Middle frontal gyrus (tissue), 1 donor: ENCODE results near the gene NTRK2.

Experiments
- DNase-seq: peaks from one replicate; pipeline ENCODE4 v3.0.0-alpha.2; 2015; ENCODE audit warnings: low spot score; ENCODE audit errors: extremely low spot score

Gene NTRK2

DNA sequence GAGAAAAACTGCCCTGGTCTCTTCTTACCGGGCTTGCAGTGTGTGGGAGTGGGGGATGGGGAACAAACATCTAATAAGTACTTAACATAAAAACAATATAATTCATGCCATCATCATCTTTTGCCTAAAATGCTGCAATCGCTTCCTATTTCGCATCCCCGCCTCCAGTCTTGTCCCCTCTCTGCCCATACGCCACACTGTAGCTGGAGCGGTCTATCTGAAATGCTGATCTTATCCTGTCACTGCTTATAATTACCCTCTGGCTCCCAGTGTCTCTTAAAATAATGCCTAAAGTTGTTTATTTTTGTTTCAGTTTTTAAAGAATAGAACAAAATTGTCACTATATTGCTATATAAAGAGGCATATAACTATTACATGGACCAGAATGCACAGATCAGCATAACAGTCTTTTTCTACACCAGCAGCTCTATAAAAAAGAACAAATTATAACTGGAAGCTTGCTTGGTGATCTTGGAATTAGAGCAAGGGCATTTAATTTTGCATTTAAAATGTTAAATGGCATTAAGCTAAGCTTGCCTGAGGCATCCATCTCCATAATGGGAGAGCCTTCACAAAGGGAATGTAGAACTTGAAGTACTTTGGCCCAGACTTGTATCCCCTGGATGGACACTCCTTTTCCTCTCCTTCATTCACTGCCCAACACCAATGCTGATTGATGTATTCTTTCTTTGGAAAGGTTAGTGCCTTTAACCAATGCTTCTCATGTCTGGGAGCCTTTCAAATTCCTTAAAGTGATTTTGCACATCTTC is 12.2 kb downstream of the NTRK2 start:
- DNase-seq: no peak

DNA sequence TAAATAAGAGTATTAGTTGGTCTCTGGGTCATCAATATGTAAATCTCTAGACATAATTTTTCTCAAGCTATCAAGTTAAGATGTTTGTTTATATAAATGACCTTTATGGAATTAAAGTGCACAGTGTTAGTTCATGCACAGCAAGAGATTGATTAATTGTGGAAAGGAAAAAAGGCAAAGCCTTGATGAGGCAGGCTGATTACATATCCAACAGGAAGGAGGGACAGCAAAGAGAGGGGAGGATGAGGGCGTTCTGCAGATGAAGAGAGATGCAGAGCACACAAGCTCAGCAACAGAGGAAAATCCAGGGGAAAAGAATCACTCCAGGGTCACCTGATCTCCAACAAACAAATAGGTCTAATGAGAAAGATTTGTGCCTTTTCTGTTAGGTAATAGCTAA is 16.5 kb downstream of the NTRK2 start:
- no peak for DNase-seq

DNA sequence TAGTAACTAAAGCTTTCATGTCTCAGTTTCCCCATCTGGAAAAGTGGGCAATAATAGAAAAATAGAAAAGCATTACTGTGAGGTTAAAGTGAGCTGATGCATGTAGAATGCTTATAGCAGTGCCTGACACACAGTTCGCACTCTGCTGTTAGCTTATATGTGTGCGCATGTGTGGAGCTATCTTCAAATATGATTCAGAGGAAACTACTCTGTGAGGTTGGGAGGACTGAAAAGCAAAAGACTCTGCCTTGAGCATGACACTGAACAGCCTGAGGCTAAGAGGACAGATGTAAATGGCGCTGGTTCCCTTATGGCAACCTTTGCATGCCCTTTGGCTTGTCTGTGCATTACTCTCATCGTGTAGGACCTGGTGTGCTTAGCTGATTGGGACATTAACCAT is 19.4 kb downstream of the NTRK2 start:
- no peak for DNase-seq

DNA sequence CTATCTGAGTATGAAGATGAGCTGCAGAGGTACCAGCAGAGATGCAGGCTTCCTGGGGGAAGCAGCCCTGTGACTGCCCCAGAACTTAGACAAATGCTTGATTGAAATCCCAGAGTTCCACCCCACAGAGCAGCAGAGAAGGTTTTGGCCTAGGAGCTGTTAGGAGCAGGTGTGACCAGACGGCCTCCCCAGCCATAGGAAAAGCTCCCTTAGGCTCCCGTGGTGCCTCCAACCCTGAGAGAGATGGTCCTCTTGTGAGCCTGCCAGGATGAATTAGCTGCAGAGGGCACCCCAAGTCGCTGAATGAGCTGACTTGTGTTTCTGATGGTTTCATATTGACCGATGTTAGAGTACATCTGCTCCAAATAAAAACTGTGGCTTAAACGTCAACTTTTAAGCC is 22.1 kb downstream of the NTRK2 start:
- no peak for DNase-seq

DNA sequence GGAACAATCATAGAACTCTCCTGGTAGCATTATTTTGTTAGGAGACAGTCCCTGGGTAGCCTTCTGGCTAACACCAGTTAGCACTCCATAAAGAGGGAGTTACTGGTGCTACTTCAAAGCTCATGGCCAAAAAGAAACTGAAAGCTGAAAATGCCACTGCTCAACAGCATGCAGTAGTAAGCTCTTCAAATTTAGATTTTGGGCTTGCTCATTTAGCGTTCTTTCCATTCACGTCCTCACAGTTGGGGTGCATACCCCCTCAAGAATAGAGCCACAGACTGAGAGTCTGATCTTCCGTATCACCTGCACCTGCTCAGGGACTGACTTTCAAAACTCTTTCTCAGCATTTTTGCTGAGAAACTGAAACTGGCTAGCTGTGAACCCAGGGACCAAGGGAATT is 24.7 kb downstream of the NTRK2 start:
- no peak for DNase-seq

DNA sequence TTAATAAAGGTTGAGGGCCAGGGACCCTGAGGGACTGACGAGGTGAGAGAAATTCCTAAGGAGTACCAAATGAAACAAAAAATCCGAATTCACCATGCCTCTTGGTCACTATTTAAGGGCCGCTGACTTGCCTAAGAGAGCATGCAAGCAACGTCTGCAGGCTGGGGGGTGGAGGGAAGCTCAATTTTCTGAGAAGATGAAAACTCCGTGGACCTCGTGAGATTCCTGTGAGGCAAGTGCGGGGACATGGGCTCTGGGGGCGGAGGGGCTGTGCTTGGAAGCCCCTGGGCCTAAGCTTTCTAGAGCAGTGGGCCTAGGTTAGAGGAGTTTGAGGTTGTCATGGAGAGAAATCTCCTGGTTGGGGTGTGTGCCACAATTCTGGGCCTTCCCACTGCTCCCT is 27.5 kb downstream of the NTRK2 start:
- no peak for DNase-seq

DNA sequence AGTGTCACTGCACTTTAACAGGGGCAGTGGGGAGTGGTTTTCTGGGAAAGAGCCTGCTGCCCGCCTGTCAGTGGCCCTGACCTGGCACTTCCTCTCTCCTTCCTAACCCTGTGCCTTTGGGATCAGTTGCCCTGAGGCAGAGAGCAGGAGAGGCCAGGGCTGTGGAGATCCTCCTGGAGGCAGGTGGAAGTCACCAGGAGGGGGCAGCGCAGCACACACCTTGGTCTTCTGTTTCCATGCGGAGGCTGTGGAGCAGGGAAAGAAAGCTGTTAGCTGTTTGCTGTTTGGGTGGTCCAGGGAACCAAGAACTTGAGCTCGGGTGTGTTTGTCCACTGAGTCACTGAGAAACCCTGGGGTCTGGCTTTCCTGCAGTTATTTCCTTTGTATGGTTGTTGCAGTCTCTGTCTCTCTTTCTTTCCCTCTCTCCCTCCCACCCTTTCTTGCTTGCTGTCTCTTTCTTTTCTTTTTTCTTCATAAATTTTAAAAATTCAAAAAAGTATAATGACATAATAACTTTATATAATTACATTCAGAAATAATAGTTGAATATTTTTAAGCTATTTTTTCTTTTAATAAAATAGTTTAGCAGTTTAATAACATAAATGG is 28.1 kb downstream of the NTRK2 start:
- no peak for DNase-seq

DNA sequence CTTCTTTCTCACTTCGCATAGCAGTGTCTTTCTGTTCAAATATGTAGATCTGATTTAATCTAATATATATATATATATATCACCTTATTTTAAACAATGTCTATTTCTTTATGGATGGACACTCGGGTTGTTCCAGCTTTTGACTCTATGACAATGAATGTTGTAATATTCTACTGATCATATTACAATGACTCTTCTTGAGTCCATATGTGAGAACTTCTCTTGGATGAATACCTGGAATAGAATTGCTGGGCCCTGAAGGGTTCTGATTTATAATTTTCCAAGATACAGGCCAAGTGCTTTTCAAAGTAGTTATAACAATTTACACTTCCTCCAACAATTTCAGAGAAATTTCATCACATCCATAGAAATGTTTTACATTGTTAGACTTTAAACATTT is 28.8 kb downstream of the NTRK2 start:
- DNase-seq: no peak

DNA sequence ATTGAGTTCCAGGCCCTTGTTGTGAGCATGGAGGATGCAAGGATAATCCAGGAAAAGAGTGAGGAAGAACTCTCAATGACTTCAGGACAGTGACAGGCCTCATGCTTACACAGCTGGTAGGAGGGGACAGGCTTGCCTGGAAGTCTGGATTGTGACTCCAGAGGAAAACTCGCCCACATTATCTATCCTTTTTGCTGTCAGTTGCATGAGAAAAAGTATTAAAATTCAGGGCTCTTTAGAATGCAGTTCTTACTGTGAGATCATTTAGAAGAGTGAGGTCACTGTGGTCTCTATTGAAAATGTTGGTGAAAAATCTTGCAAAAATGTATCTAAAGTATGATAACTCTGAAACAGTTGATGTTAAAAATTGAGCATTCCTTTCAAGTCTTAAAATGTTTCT is 30.5 kb downstream of the NTRK2 start:
- DNase-seq: no peak

DNA sequence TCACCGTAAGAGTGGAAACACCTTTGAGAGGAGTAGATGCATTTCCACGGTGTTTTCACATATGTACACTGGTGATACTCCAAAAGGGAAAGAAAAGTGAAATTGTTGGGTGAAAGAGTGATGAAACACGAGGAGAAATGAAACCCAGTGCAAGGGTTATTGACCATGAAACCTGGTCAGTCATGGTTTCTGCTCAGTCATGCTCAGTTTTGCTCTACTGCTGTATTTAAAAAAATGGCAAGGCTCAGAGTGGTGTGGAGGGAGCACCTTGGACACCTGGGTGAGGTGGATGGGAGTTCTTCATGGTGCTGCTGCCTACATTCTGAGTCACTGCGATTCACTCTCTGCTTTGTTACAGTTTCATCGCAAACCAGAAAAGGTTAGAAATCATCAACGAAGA is 32.3 kb downstream of the NTRK2 start:
- no peak for DNase-seq

DNA sequence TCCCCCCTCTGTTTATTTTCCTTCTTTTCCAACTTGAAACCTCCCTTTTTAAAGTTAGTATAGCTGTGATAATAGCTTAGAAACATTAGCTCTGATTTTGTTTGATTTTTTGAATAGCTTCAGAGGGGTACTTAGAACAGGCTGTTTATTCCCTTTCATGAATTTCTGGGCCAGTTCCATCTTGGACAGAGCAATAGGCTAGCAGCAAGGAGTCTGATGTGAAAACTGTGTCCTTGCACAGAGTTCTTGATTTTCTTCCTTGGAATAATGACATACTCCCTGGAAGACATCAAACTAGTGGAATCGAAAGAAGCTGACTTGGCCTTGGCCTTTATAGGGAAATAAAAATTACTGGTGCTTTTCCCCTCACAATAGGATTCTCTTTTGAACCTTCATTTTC is 32.9 kb downstream of the NTRK2 start:
- no peak for DNase-seq

DNA sequence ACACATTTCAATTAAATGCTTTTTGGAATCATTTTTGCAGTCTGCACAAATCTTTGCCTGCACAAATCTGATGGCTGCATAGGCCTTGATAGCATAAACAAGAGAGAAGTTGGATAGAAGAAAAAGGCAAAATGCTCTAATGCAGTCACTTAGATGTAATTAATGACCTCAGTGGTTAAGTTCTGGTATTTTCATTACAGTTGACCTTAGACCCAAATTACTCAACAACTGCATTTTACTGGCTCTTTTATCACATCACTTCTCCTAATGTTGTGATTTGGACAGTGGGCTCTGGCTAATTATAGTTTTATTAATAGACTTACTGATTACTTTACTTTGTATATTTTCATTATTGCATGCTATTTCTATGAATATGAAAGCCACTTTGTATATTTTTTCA is 34.3 kb downstream of the NTRK2 start:
- no peak for DNase-seq

DNA sequence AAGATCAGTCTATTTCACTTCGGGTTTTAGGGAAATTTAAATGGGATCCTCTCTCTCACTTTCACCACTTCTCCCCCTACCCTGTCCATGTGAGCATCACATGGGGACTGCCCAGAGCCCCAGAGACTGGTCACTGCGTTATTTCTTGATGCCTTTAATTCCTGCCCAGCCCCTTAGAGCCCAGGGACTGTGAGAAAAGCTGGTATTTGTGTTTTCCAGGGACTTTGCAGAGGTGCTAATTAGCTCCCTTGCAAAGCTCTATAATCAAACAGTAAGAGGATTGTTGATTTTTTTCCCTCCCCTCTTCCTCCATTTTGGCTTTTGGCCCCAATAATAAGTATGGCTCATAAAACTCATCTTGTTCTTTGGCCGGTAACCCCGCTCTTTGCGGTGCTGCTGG is 35.6 kb downstream of the NTRK2 start:
- no peak for DNase-seq

DNA sequence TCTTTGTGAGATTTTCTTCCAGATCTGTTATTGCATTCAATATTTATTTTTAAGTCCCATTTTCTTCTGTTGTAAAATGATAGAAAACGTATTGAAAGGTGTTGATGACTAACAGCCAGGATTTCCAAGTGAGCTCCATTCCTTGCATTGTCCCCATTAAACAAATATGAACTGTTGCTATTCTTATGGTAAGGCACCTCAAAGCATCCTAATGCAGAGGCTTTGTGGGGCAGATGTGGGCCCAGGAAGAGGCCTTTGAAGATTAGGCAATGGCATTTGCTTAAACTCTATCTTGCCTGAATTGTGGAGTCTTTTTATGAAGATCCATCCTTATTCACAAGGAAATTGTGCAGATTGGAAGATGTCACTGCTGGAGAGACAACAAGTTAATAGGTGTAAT is 38.9 kb downstream of the NTRK2 start:
- no peak for DNase-seq

DNA sequence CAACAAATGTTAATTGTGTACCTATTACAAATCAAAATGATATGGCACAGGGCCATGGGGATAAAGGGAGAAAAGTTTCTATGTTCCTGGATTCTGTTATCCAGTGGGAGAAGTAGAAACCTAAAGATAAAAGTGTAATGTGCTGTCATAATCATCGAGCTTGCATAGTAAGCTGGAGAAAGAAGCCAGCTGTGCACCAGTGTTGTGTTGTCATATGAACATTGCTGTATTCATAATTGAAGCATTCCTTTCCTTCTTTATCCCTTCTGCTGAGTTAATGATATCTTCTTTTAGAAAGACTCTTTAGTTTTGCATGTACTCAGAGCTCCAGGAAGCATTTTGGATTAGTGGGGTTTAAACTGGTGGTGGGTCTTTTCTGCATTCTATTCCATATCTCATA is 39.5 kb downstream of the NTRK2 start:
- DNase-seq: no peak

DNA sequence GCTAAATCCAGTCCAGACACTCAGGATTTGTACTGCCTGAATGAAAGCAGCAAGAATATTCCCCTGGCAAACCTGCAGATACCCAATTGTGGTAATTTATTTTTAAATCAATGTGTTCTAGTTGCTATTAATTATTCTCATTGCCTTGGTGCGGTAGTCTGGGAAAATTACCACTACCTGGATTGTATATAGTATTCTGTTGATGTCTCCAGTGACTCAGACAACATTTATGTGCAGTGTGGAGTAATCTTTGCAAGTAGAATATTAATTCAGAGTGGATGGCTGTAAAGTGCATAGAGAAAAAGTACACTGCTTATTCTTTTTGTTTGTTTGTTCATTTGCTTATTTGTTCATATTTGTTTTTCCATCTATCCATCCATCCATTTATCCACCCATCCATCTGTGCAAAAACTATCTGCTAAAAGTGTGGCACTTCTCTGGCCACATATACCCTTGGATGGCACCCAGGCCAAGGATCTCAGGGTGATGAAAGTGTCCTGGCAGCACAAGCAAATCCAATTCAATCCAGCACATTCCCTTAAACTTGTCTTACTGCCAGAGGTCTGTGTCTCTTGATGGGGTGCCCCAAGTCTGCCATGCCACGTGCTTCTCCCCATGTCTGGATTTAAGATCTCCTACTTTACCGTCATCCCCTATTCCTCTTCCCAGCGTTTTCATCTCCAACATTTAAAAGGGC is 41.3 kb downstream of the NTRK2 start:
- DNase-seq: no peak

DNA sequence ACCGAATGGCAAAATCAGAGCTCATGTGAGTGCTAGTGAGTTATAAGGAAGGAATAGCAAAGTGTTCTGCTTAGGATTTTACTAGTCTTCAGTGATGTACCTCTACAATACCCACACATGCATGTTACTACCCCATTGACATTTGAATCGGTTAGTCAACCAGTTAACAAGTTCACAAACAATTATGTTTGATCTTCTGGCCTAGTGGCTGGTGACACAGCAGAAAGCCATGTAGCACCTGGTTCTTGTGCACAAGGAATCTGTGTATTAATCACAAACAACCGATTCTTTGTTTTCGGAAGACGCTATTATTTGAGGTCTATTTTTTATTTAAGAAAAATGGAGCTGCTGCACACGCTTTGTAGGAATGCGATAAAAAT is 41.9 kb downstream of the NTRK2 start:
- no peak for DNase-seq

DNA sequence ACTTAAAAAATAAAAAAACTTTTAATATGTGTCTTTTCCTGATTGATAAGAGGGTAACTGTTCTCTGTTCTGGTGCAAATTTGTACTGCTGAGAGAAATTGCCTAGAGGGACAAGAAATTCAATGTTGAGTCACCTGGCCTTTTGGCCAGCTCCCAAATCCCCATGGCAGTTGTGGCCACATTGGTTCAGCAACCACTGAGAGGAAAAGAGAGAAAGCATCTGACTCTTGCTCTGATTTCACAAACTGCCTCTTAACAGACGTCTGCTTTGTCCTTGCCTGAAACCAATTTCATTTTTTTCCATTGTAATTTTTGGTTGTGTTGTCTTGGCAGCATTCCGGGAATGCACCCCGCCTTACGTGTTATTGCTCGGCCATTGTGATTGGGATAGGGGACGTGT is 42.4 kb downstream of the NTRK2 start:
- no peak for DNase-seq

DNA sequence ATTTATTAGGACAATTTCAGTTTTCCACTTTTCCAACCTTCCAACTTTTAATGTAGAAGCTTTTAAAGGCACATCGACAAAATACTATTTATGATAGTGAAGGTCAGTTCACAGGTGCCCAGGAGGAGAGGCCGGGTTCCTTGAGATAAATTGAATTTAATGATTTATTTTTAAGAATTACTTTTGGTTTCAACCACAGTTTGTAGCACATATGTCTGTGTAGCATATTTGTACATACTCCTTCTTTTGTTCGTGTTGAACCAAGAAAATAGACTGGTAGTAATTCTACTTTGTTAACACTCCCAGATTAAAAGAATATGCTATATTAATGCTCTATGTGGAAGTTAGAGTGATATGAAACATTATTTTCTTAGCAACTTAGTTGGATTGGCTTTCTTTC is 46.7 kb downstream of the NTRK2 start:
- DNase-seq: no peak

DNA sequence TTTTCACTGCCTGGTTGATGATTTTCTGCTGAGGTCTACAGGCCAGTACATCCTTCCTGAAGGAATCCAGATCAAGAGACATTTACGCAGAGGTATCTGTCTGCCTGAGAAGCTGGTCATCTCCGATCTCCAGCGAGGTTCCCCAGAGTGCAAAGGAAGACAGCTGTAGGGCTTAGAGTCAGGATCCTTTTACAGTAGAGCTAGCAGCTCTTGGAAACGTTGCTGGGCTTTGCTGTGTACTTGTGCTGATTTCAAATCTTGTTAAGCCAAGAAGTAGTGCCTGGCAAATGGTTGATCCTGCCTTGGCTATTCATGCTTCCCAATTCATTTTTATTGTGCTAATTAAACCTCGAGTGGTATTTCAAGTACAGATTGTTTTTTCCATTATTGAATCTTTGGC is 48.9 kb downstream of the NTRK2 start:
- no peak for DNase-seq

DNA sequence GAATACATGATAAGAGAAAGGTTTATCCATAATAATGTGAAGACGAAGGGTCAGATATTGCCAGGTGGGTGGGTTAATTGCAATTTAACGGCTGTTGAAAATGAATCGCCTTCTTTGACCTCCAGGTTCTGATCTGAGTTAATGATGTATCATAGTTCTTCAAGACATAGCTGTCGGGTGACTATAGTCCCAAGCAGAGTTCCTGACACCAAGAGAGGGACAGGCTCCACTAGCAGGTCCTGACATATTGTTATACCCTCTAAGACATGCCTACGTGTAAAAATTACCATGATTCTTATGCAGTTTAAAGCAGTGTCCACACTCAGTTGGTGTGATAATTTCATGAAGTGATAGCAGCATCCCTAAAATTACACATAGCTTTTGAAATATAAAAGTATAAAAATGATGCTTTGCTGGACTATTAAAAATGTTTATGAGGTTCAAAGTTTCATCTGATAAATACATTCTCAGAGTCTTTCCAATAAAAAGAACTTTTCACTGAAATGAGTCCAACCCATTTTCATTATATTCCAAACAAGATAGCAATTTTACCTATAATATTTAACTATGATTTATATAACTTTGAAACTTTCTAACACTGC is 53.0 kb downstream of the NTRK2 start:
- DNase-seq: no peak

DNA sequence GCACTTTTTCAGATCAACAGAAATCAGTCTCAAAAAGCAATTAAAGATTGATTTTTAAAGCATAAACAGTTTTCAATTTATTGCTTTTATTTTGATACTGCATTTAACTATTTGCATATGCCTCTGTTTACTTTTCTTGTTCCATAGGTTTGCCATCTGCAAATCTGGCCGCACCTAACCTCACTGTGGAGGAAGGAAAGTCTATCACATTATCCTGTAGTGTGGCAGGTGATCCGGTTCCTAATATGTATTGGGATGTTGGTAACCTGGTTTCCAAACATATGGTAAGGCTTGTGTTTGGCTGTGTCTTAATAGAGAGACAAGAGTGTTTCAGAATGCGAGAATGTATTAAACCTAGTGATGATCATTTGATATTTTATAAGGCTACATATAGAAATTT is 53.9 kb downstream of the NTRK2 start:
- no peak for DNase-seq

DNA sequence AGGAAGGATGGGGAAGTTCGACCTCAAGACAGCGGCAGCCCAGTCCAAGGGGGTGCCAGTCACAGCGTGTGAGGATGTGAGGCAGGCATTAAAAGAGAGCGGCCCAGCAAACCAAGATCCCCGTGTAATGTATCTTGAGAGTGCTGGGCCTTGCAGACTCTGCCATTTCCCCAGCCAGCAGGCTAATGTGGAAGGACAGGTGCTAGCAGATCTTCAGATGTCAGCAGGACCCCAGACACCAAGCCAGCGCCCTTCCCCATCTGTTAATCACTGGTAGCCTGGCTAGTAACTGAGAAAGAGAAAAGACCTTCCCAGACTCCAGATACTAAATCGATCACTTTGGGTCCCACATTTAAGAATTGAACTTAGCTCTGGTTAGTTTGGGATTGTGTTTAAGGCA is 62.2 kb downstream of the NTRK2 start:
- DNase-seq: no peak
